ENCODE data around the gene MINDY4. TPM values are rescaled to one million over a fixed set of nuclear protein-coding genes. Genes with fewer than 3 reads are reported as not detected.
A peak's percentile ranks its signal among the peaks of the same experiment; 100 is the strongest.

The MINDY4 gene
- total RNA-seq, 1 donor from 2014 or later = 6.3 TPM

DNA sequence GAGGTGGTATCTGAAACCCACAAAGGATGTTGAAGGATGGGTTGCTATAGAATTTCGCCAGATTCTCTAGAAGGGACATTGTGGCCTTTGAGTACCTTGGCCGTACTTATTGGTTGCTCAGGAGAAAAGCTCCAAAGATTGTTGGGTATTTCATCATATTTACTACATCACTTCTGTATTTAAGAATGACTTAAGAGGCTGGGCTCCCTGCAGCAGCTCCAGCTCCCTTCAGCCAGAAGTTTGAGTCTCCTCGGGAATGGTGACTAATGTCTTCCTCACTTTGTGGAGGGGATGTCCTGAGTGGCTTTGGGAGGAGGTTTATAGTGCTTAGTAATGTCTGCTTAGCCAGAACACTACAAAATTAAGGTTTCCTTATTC, 18.1 kb downstream of the MINDY4 start:
- DNase-seq (ENCODE audit: low spot score) = no peak
- no peaks in the 10 kb centered on the region for H3K27me3 Mint-ChIP-seq (ENCODE audit: low read depth)

DNA sequence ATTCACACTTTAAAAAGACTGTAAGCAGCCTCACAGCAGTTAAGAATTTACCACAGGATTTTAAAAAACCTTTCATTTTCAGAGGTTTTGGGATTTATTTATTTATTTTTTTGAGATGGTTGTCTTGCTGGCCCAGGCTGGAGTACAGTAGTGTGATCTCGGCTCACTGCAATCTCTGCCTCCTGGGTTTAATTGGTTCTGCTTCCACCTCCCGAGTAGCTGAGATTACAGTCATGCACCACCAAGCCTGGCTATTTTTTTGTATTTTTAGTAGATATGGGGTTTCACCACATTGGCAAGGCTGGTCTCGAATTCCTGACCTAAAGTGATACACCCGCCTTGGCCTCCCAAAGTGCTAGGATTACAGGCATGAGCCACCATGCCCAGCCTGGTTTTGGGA, 19.1 kb downstream of the MINDY4 start:
- Mint-ChIP-seq H3K4me1 (ENCODE audit: low read depth) (peaks cover 25% of the 10 kb centered on the region), H3K36me3 (ENCODE audit: low read depth) (peaks cover 20% of the 10 kb centered on the region), H3K27me3 (ENCODE audit: low read depth) (no peaks in the 10 kb centered on the region), H3K27ac (ENCODE audit: unreplicated experiment) (no peak overlapping the region), H3K4me3 (ENCODE audit: unreplicated experiment) (no peak overlapping the region), H3K9me3 (ENCODE audit: low read depth) (no peaks in the 10 kb centered on the region)
- no peak for DNase-seq (ENCODE audit: low spot score)
- TF ChIP-seq, protein P1, sequence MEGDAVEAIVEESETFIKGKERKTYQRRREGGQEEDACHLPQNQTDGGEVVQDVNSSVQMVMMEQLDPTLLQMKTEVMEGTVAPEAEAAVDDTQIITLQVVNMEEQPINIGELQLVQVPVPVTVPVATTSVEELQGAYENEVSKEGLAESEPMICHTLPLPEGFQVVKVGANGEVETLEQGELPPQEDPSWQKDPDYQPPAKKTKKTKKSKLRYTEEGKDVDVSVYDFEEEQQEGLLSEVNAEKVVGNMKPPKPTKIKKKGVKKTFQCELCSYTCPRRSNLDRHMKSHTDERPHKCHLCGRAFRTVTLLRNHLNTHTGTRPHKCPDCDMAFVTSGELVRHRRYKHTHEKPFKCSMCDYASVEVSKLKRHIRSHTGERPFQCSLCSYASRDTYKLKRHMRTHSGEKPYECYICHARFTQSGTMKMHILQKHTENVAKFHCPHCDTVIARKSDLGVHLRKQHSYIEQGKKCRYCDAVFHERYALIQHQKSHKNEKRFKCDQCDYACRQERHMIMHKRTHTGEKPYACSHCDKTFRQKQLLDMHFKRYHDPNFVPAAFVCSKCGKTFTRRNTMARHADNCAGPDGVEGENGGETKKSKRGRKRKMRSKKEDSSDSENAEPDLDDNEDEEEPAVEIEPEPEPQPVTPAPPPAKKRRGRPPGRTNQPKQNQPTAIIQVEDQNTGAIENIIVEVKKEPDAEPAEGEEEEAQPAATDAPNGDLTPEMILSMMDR (IDR thresholded peaks at IDR 0.05) = no peak

More for the DNA sequence above, 18.1 kb downstream of the MINDY4 start:
- peaks cover 24% of the 10 kb centered on the region for H3K4me1 Mint-ChIP-seq (ENCODE audit: low read depth)
- TF ChIP-seq, protein P1 (IDR thresholded peaks at IDR 0.05) = no peak
- H3K4me3 Mint-ChIP-seq (ENCODE audit: unreplicated experiment) = no peak overlapping the region
- peak overlapping the region; percentile 94 for H3K27ac Mint-ChIP-seq (ENCODE audit: unreplicated experiment)
- peaks cover 26% of the 10 kb centered on the region for H3K36me3 Mint-ChIP-seq (ENCODE audit: low read depth)
- H3K9me3 Mint-ChIP-seq (ENCODE audit: low read depth) = no peaks in the 10 kb centered on the region

DNA sequence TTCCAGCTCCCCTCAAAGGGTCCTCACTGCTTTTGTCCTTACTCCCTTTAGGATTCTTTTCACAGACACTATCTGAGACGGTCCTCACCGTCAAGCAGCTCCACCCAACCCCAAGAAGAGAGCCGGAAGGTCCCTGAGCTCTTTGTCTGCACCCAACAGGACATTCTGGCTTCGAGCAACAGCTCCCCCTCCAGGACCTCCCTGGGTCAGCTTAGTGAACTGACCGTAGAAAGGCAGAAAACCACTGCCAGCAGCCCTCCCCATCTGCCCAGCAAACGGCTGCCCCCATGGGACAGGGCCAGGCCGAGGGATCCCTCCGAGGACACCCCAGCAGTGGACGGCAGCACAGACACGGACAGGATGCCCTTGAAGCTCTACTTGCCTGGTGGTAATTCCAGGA, 19.9 kb downstream of the MINDY4 start:
- no peak for DNase-seq (ENCODE audit: low spot score)
- Mint-ChIP-seq H3K27ac (ENCODE audit: unreplicated experiment) (no peak overlapping the region), H3K36me3 (ENCODE audit: low read depth) (peaks cover 13% of the 10 kb centered on the region), H3K4me1 (ENCODE audit: low read depth) (peaks cover 32% of the 10 kb centered on the region), H3K27me3 (ENCODE audit: low read depth) (no peaks in the 10 kb centered on the region), H3K4me3 (ENCODE audit: unreplicated experiment) (no peak overlapping the region), H3K9me3 (ENCODE audit: low read depth) (no peaks in the 10 kb centered on the region)
- TF ChIP-seq, protein P1 (IDR thresholded peaks at IDR 0.05) = peak; percentile 19

DNA sequence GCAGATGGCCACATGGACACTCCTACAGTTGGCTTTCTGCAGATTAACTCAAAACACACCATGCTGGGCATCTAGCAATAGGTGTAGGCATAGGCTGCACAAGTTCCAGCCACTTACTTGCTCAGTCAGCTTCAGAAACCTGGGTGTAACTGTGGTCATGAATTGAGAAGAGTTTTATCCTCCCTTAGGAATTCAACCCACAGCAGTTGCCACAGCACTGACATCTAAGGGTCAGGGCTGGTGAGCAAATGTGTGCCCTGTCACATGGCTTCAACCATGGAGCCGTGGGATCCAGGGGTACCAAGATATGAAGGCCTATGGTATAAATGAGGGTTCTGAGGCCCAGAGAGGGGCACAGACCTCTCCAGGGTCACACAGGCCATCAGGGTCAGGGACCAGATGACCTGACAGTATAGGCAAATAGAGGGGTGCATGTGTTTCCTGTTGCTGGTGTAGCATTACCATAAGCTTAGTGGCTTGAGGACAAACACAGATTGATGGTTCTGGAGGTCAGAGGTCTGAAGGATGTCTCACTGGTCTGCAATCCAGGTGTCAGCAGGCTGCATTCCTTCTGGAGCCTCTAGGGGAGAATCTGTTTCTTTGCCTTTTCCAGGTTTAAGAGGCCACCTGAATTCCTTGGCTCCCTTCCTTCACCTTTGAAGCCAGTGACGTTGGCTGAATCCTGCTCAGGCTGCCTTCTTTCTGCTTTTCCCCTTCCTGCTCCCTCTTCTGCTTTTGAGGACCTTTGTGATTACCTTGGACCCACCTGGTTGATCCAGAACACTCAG, 24.1 kb downstream of the MINDY4 start:
- no peaks in the 10 kb centered on the region for H3K27me3 Mint-ChIP-seq (ENCODE audit: low read depth)
- DNase-seq (ENCODE audit: low spot score) = no peak
- H3K9me3 Mint-ChIP-seq (ENCODE audit: low read depth) = no peaks in the 10 kb centered on the region
- no peak overlapping the region for H3K4me3 Mint-ChIP-seq (ENCODE audit: unreplicated experiment)
- no peak overlapping the region for H3K27ac Mint-ChIP-seq (ENCODE audit: unreplicated experiment)
- peaks cover 44% of the 10 kb centered on the region for H3K4me1 Mint-ChIP-seq (ENCODE audit: low read depth)
- TF ChIP-seq, protein P1 (IDR thresholded peaks at IDR 0.05) = no peak
- peaks cover 7% of the 10 kb centered on the region for H3K36me3 Mint-ChIP-seq (ENCODE audit: low read depth)

DNA sequence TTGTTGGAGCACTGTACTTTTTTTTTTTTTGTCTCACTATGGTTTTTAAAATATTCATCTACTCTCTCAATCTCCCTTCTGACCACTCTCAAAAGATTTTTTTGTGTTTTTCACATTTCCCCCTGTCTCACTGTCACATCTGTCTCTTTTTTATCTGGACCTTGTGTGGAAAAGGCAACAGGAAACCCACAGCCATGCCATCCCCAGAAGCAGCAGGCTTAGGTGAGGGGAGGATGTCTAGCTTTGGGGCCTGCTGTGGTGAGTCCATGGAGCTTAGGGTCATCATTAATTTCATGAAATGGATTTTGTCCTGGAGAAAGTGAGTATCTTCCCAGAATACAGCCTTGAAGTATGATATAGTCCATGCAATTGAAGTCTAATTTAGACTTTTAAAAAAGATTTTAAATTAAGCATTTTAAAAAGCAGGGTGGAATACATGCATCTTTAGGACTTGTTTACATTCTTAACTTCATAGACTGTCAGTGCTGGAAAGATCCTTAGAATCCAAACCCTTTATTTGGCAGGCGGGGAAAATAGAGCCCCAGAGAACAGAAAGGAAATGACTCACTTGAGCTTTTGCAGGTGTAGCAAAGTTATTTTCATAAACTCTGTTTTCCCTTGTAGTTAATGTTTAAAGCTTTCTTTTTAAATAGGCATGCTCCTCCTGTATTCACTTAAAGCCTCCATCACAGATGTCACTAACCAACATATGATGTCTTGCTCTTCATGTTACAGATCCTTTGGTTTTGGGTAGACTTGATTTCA, 25.1 kb downstream of the MINDY4 start:
- H3K9me3 Mint-ChIP-seq (ENCODE audit: low read depth) = no peaks in the 10 kb centered on the region
- peaks cover 45% of the 10 kb centered on the region for H3K4me1 Mint-ChIP-seq (ENCODE audit: low read depth)
- H3K36me3 Mint-ChIP-seq (ENCODE audit: low read depth) = peaks cover 3% of the 10 kb centered on the region
- DNase-seq (ENCODE audit: low spot score) = no peak
- H3K27me3 Mint-ChIP-seq (ENCODE audit: low read depth) = no peaks in the 10 kb centered on the region
- no peak overlapping the region for H3K4me3 Mint-ChIP-seq (ENCODE audit: unreplicated experiment)
- H3K27ac Mint-ChIP-seq (ENCODE audit: unreplicated experiment) = peak overlapping the region; percentile 52
- TF ChIP-seq, protein P1 (IDR thresholded peaks at IDR 0.05) = no peak

Measured in chondrocyte (in vitro differentiated cells).